ENCODE measurements around the gene MRAP. TPM values are rescaled to one million over a fixed set of nuclear protein-coding genes. Genes with fewer than 3 reads are reported as not detected.

The MRAP gene
- total and polyA plus RNA-seq, 2 donors (not counting 1 experiment from before 2014, with no cell fraction given) = 0.17 TPM; not detected in 1

GRCh38 chr21:32348604-32349332 lies 50.1 kb downstream of the MRAP start:
- no peak for DNase-seq (ENCODE audit: low read depth in 2 of 2)
- H3K36me3 ChIP-seq (ENCODE audit: control insufficient read depth, insufficient read depth, low read length) = peaks cover 26% of the 10 kb centered on the region
- H3K27ac ChIP-seq (ENCODE audit: insufficient read depth, low read length) = no peak overlapping the region
- H3K27me3 ChIP-seq (ENCODE audit: control insufficient read depth, insufficient read depth, low read length) = no peaks in the 10 kb centered on the region
- H3K9me3 ChIP-seq (ENCODE audit: control insufficient read depth, insufficient read depth, low read depth, low read length) = no peaks in the 10 kb centered on the region
- no peaks in the 10 kb centered on the region for H3K79me2 ChIP-seq (ENCODE audit: control insufficient read depth, insufficient read depth, low read length)
- no peak overlapping the region for H3K4me3 ChIP-seq (replicated peaks in 1 of 4; ENCODE audit: control extremely low read depth in 1 of 4, insufficient read depth in 1 of 4, low read depth in 3 of 4, low read length in 4 of 4)
- H2AFZ ChIP-seq (ENCODE audit: low read length) = no peak overlapping the region
- H3K9ac ChIP-seq (ENCODE audit: insufficient read depth, low read length) = no peak overlapping the region
- no peaks in the 10 kb centered on the region for H4K20me1 ChIP-seq (ENCODE audit: control insufficient read depth, extremely low read depth, insufficient read depth, low read length)
- no peak overlapping the region for H3K4me2 ChIP-seq (ENCODE audit: extremely low read depth, insufficient read depth, low read length)
- TF ChIP-seq CTCF (conservative IDR thresholded peaks at IDR 0.05 in 1 of 2, IDR thresholded peaks at IDR 0.05 in 1 of 2; ENCODE audit: low read depth in 1 of 2, low read length in 2 of 2) = no peak
- TF ChIP-seq EZH2 (IDR thresholded peaks at IDR 0.05; ENCODE audit: low read length, missing control alignments) = no peak
- no peaks in the 10 kb centered on the region for H3K4me1 ChIP-seq (ENCODE audit: control insufficient read depth, extremely low read depth, insufficient read depth, low read length)

GRCh38 chr21:32349333-32349944 lies 50.8 kb downstream of the MRAP start:
- TF ChIP-seq EZH2 (IDR thresholded peaks at IDR 0.05; ENCODE audit: low read length, missing control alignments) (no peak), CTCF (conservative IDR thresholded peaks at IDR 0.05 in 1 of 2, IDR thresholded peaks at IDR 0.05 in 1 of 2; ENCODE audit: low read depth in 1 of 2, low read length in 2 of 2) (no peak)
- Histone ChIP-seq H3K4me2 (ENCODE audit: extremely low read depth, insufficient read depth, low read length) (no peak overlapping the region), H3K79me2 (ENCODE audit: control insufficient read depth, insufficient read depth, low read length) (no peaks in the 10 kb centered on the region), H2AFZ (ENCODE audit: low read length) (no peak overlapping the region), H3K9me3 (ENCODE audit: control insufficient read depth, insufficient read depth, low read depth, low read length) (no peaks in the 10 kb centered on the region), H3K27me3 (ENCODE audit: control insufficient read depth, insufficient read depth, low read length) (no peaks in the 10 kb centered on the region), H4K20me1 (ENCODE audit: control insufficient read depth, extremely low read depth, insufficient read depth, low read length) (no peaks in the 10 kb centered on the region), H3K4me1 (ENCODE audit: control insufficient read depth, extremely low read depth, insufficient read depth, low read length) (no peaks in the 10 kb centered on the region), H3K27ac (ENCODE audit: insufficient read depth, low read length) (no peak overlapping the region), H3K9ac (ENCODE audit: insufficient read depth, low read length) (no peak overlapping the region), H3K36me3 (ENCODE audit: control insufficient read depth, insufficient read depth, low read length) (peaks cover 25% of the 10 kb centered on the region), H3K4me3 (replicated peaks in 1 of 4; ENCODE audit: control extremely low read depth in 1 of 4, insufficient read depth in 1 of 4, low read depth in 3 of 4, low read length in 4 of 4) (no peak overlapping the region)
- no peak for DNase-seq (ENCODE audit: low read depth in 2 of 2)

- H3K79me2 ChIP-seq (ENCODE audit: control insufficient read depth, insufficient read depth, low read length) = no peaks in the 10 kb centered on the region
- no peak overlapping the region for H3K4me3 ChIP-seq (replicated peaks in 1 of 4; ENCODE audit: control extremely low read depth in 1 of 4, insufficient read depth in 1 of 4, low read depth in 3 of 4, low read length in 4 of 4)
- no peak overlapping the region for H2AFZ ChIP-seq (ENCODE audit: low read length)
- H3K9ac ChIP-seq (ENCODE audit: insufficient read depth, low read length) = no peak overlapping the region
- no peaks in the 10 kb centered on the region for H3K4me1 ChIP-seq (ENCODE audit: control insufficient read depth, extremely low read depth, insufficient read depth, low read length)
- H3K27me3 ChIP-seq (ENCODE audit: control insufficient read depth, insufficient read depth, low read length) = no peaks in the 10 kb centered on the region
- no peak overlapping the region for H3K27ac ChIP-seq (ENCODE audit: insufficient read depth, low read length)
- peaks cover 21% of the 10 kb centered on the region for H3K36me3 ChIP-seq (ENCODE audit: control insufficient read depth, insufficient read depth, low read length)
- no peak for DNase-seq (ENCODE audit: low read depth in 2 of 2)
- no peaks in the 10 kb centered on the region for H4K20me1 ChIP-seq (ENCODE audit: control insufficient read depth, extremely low read depth, insufficient read depth, low read length)
- no peak overlapping the region for H3K4me2 ChIP-seq (ENCODE audit: extremely low read depth, insufficient read depth, low read length)
- no peak for TF ChIP-seq EZH2 (IDR thresholded peaks at IDR 0.05; ENCODE audit: low read length, missing control alignments)
- TF ChIP-seq CTCF (conservative IDR thresholded peaks at IDR 0.05 in 1 of 2, IDR thresholded peaks at IDR 0.05 in 1 of 2; ENCODE audit: low read depth in 1 of 2, low read length in 2 of 2) = no peak
- no peaks in the 10 kb centered on the region for H3K9me3 ChIP-seq (ENCODE audit: control insufficient read depth, insufficient read depth, low read depth, low read length)
These were observed 51.7 kb downstream of the MRAP start for GRCh38 chr21:32350211-32350980.

Measured in fibroblast of lung (primary cell).